ENCODE measurements around the gene ENHO.

ENHO gene

DNA sequence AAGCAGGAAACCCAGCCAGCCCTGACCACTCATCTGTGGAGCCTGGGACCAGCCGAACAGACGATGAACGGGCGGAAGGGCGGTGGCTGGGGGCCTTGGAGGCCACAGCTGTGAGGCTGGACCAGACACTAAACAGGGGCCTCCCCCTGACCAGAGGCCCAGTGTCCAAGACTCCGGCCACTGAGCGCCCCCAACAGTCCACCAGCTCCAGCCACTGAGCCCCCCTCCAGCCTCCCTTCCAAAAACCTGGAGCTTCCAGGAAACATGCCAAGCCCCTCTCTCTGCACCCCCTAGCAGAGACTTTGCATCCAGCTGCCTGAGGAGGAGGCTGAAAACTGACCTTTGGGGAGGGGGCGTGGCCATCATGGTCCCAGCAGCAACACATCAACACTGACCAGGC lies 43.5 kb upstream of the ENHO start:
- no peak overlapping the region for H3K23ac ChIP-seq (ENCODE audit: low read depth, low read length, poor library complexity)
- H3K27me3 ChIP-seq (ENCODE audit: control insufficient read depth in 3 of 3, insufficient read depth in 3 of 3, low read depth in 1 of 3, low read length in 3 of 3), result no peaks in the 10 kb centered on the region
- peaks cover 16 to 50% of the 10 kb centered on the region in 2 donors for H3K4me1 ChIP-seq (ENCODE audit: control insufficient read depth in 2 of 2, insufficient read depth in 1 of 2, low read depth in 1 of 2, low read length in 2 of 2)
- no peak overlapping the region for H2AK5ac ChIP-seq (ENCODE audit: low read depth, low read length)
- H4K8ac ChIP-seq (ENCODE audit: low read depth, low read length), result no peak overlapping the region
- DNase-seq (ENCODE audit: low spot score), result no peak
- H3K18ac ChIP-seq (ENCODE audit: low read length), result peak overlapping the region; percentile 88
- H3K36me3 ChIP-seq (replicated peaks in 1 of 2; ENCODE audit: control insufficient read depth in 2 of 2, insufficient read depth in 2 of 2, low read length in 2 of 2), result peaks cover 31 to 94% of the 10 kb centered on the region in 2 donors
- no peak overlapping the region for H2BK120ac ChIP-seq (ENCODE audit: low read depth, low read length)
- H2BK5ac ChIP-seq (ENCODE audit: low read length), result no peak overlapping the region
- peak overlapping the region; percentile 86 for H3K27ac ChIP-seq (replicated peaks; ENCODE audit: low read length)
- H3K9ac ChIP-seq (ENCODE audit: low read depth, low read length, poor library complexity), result no peak overlapping the region
- no peak overlapping the region for H2BK15ac ChIP-seq (ENCODE audit: low read length)
- H3K4me2 ChIP-seq (ENCODE audit: insufficient read depth, low read length, poor library complexity, severe bottlenecking), result peak overlapping the region; percentile 27
- H2BK12ac ChIP-seq (ENCODE audit: low read length), result peak overlapping the region; percentile 63
- H4K91ac ChIP-seq (ENCODE audit: low read depth, low read length, poor library complexity), result no peak overlapping the region
- H3K4ac ChIP-seq (ENCODE audit: low read length), result no peak overlapping the region
- no CpG with 5 or more reads among the region's 8 CpGs for WGBS, 2 donors (ENCODE audit: extremely low coverage in 2 of 2, insufficient read length in 2 of 2, insufficient replicate concordance in 1 of 2)
- H3K4me3 ChIP-seq (ENCODE audit: low read length in 2 of 2), result no peak overlapping the region
- H3K79me1 ChIP-seq (ENCODE audit: low read depth, low read length), result peaks cover 9% of the 10 kb centered on the region
- peaks cover 5 to 25% of the 10 kb centered on the region in 2 donors for H3K9me3 ChIP-seq (replicated peaks in 1 of 2; ENCODE audit: control insufficient read depth in 2 of 2, insufficient read depth in 1 of 2, low read depth in 1 of 2, low read length in 2 of 2)
- H2AFZ ChIP-seq (ENCODE audit: low read length), result no peak overlapping the region
- H3K14ac ChIP-seq (ENCODE audit: low read length), result no peak overlapping the region

DNA sequence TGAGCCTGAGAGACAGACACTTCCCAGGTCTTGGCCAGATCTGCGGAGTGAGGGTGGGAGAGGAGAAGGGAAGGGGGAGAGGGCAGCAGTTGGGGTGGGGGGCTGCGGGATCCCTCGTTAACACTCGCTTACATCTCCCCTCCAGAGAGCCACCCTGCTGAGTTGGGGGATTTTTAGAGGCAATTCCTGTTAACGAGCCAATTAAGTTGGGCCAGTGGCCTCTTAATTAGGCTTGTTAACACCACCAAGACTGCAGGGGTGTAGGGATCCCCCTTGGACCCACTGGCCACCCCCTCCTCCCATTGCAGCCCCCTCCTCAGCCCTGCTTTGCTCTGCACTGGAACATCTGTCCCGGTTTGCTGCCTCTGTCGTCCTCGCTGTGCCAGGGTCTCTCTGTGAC lies 43.1 kb upstream of the ENHO start:
- no peak overlapping the region for H2BK120ac ChIP-seq (ENCODE audit: low read depth, low read length)
- peak overlapping the region; percentile 88 for H3K18ac ChIP-seq (ENCODE audit: low read length)
- no peaks in the 10 kb centered on the region for H3K27me3 ChIP-seq (ENCODE audit: control insufficient read depth in 3 of 3, insufficient read depth in 3 of 3, low read depth in 1 of 3, low read length in 3 of 3)
- peak overlapping the region; percentile 46 for H3K9ac ChIP-seq (ENCODE audit: low read depth, low read length, poor library complexity)
- no peak overlapping the region for H3K4ac ChIP-seq (ENCODE audit: low read length)
- peak overlapping the region; percentile 44 for H2BK5ac ChIP-seq (ENCODE audit: low read length)
- no peak overlapping the region for H2AFZ ChIP-seq (ENCODE audit: low read length)
- H3K79me1 ChIP-seq (ENCODE audit: low read depth, low read length), result peaks cover 9% of the 10 kb centered on the region
- no peak overlapping the region for H3K23ac ChIP-seq (ENCODE audit: low read depth, low read length, poor library complexity)
- peaks cover 5 to 25% of the 10 kb centered on the region in 2 donors for H3K9me3 ChIP-seq (replicated peaks in 1 of 2; ENCODE audit: control insufficient read depth in 2 of 2, insufficient read depth in 1 of 2, low read depth in 1 of 2, low read length in 2 of 2)
- H3K27ac ChIP-seq (replicated peaks; ENCODE audit: low read length), result peak overlapping the region; percentile 86
- H4K91ac ChIP-seq (ENCODE audit: low read depth, low read length, poor library complexity), result no peak overlapping the region
- H3K14ac ChIP-seq (ENCODE audit: low read length), result no peak overlapping the region
- H3K4me3 ChIP-seq (ENCODE audit: low read length in 2 of 2), result no peak overlapping the region
- peak overlapping the region; percentile 27 for H2BK15ac ChIP-seq (ENCODE audit: low read length)
- no CpG with 5 or more reads among the region's 8 CpGs for WGBS, 2 donors (ENCODE audit: extremely low coverage in 2 of 2, insufficient read length in 2 of 2, insufficient replicate concordance in 1 of 2)
- peaks cover 31 to 94% of the 10 kb centered on the region in 2 donors for H3K36me3 ChIP-seq (replicated peaks in 1 of 2; ENCODE audit: control insufficient read depth in 2 of 2, insufficient read depth in 2 of 2, low read length in 2 of 2)
- no peak overlapping the region for H4K8ac ChIP-seq (ENCODE audit: low read depth, low read length)
- H2AK5ac ChIP-seq (ENCODE audit: low read depth, low read length), result no peak overlapping the region
- DNase-seq (ENCODE audit: low spot score), result no peak
- H3K4me2 ChIP-seq (ENCODE audit: insufficient read depth, low read length, poor library complexity, severe bottlenecking), result peak overlapping the region; percentile 27
- H2BK12ac ChIP-seq (ENCODE audit: low read length), result peak overlapping the region; percentile 63
- peaks cover 15 to 47% of the 10 kb centered on the region in 2 donors for H3K4me1 ChIP-seq (ENCODE audit: control insufficient read depth in 2 of 2, insufficient read depth in 1 of 2, low read depth in 1 of 2, low read length in 2 of 2)

DNA sequence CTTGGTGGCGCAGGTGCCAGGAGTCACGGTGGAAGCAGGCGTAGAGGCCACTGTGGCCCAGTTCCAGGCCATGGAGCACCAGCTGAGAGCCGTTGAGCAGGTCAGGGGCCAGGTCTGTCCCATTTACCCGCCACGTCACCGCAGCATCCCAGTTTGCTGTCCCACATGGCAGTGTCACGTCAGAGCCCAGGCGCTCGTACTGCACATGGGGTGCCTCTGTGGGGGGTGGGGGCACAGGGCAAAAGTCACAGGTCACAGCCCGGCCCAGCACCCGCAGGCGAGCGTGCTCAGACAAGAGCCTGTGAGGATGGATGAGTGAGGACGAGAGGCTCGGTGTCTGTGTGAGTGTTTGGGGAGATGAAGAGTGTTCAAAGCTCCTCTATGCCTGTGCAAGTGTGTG lies 41.8 kb upstream of the ENHO start:
- peak overlapping the region; percentile 78 for H3K18ac ChIP-seq (ENCODE audit: low read length)
- no peaks in the 10 kb centered on the region for H3K27me3 ChIP-seq (ENCODE audit: control insufficient read depth in 3 of 3, insufficient read depth in 3 of 3, low read depth in 1 of 3, low read length in 3 of 3)
- H3K4me2 ChIP-seq (ENCODE audit: insufficient read depth, low read length, poor library complexity, severe bottlenecking), result no peak overlapping the region
- H2BK120ac ChIP-seq (ENCODE audit: low read depth, low read length), result no peak overlapping the region
- no peak overlapping the region for H3K14ac ChIP-seq (ENCODE audit: low read length)
- H2BK5ac ChIP-seq (ENCODE audit: low read length), result no peak overlapping the region
- no peak overlapping the region for H2AFZ ChIP-seq (ENCODE audit: low read length)
- WGBS, 2 donors (ENCODE audit: extremely low coverage in 2 of 2, insufficient read length in 2 of 2, insufficient replicate concordance in 1 of 2), result no CpG with 5 or more reads among the region's 16 CpGs
- peak overlapping the region; percentile 74 for H3K27ac ChIP-seq (replicated peaks; ENCODE audit: low read length)
- H3K4me1 ChIP-seq (ENCODE audit: control insufficient read depth in 2 of 2, insufficient read depth in 1 of 2, low read depth in 1 of 2, low read length in 2 of 2), result peaks cover 22 to 53% of the 10 kb centered on the region in 2 donors
- no peak overlapping the region for H3K9ac ChIP-seq (ENCODE audit: low read depth, low read length, poor library complexity)
- peaks cover 31 to 97% of the 10 kb centered on the region in 2 donors for H3K36me3 ChIP-seq (replicated peaks in 1 of 2; ENCODE audit: control insufficient read depth in 2 of 2, insufficient read depth in 2 of 2, low read length in 2 of 2)
- no peak overlapping the region for H4K8ac ChIP-seq (ENCODE audit: low read depth, low read length)
- H3K79me1 ChIP-seq (ENCODE audit: low read depth, low read length), result peaks cover 9% of the 10 kb centered on the region
- H3K23ac ChIP-seq (ENCODE audit: low read depth, low read length, poor library complexity), result peak overlapping the region; percentile 12
- no peak overlapping the region for H3K4ac ChIP-seq (ENCODE audit: low read length)
- DNase-seq (ENCODE audit: low spot score), result no peak
- peak overlapping the region; percentile 28 for H2AK5ac ChIP-seq (ENCODE audit: low read depth, low read length)
- no peak overlapping the region for H3K4me3 ChIP-seq (ENCODE audit: low read length in 2 of 2)
- peak overlapping the region; percentile 30 for H2BK12ac ChIP-seq (ENCODE audit: low read length)
- H2BK15ac ChIP-seq (ENCODE audit: low read length), result peak overlapping the region; percentile 5
- peaks cover 5 to 25% of the 10 kb centered on the region in 2 donors for H3K9me3 ChIP-seq (replicated peaks in 1 of 2; ENCODE audit: control insufficient read depth in 2 of 2, insufficient read depth in 1 of 2, low read depth in 1 of 2, low read length in 2 of 2)
- no peak overlapping the region for H4K91ac ChIP-seq (ENCODE audit: low read depth, low read length, poor library complexity)

DNA sequence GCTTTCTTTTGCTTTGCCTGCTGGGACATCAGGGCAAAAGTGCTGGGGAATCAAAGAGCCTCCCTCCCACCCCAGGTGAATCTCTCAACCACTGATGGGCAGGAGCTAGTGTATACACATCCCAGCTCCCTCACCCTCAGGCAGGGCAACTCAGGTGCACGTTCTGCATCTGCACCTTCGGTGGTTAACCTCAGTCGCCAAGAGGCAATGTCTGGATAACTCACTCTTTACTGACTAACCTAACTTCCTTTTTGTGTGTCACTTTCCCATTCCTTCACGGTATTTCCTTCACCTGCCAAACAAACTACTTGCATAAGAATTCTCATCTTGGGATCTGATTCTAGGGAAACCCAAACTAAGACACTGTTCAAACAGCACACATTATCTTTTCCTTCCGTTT lies 40.5 kb upstream of the ENHO start:
- Histone ChIP-seq H2BK120ac (ENCODE audit: low read depth, low read length) (no peak overlapping the region), H3K27me3 (ENCODE audit: control insufficient read depth in 3 of 3, insufficient read depth in 3 of 3, low read depth in 1 of 3, low read length in 3 of 3) (no peaks in the 10 kb centered on the region), H3K9ac (ENCODE audit: low read depth, low read length, poor library complexity) (no peak overlapping the region), H3K4ac (ENCODE audit: low read length) (no peak overlapping the region), H3K23ac (ENCODE audit: low read depth, low read length, poor library complexity) (no peak overlapping the region), H3K36me3 (replicated peaks in 1 of 2; ENCODE audit: control insufficient read depth in 2 of 2, insufficient read depth in 2 of 2, low read length in 2 of 2) (peaks cover 32 to 97% of the 10 kb centered on the region in 2 donors), H3K4me1 (ENCODE audit: control insufficient read depth in 2 of 2, insufficient read depth in 1 of 2, low read depth in 1 of 2, low read length in 2 of 2) (peaks cover 28 to 51% of the 10 kb centered on the region in 2 donors), H2AK5ac (ENCODE audit: low read depth, low read length) (no peak overlapping the region), H2BK5ac (ENCODE audit: low read length) (no peak overlapping the region), H2BK12ac (ENCODE audit: low read length) (no peak overlapping the region), H3K79me1 (ENCODE audit: low read depth, low read length) (peaks cover 5% of the 10 kb centered on the region), H3K9me3 (replicated peaks in 1 of 2; ENCODE audit: control insufficient read depth in 2 of 2, insufficient read depth in 1 of 2, low read depth in 1 of 2, low read length in 2 of 2) (peaks cover 3 to 25% of the 10 kb centered on the region in 2 donors), H3K18ac (ENCODE audit: low read length) (no peak overlapping the region), H3K14ac (ENCODE audit: low read length) (no peak overlapping the region), H4K8ac (ENCODE audit: low read depth, low read length) (no peak overlapping the region), H3K4me3 (ENCODE audit: low read length in 2 of 2) (no peak overlapping the region), H4K91ac (ENCODE audit: low read depth, low read length, poor library complexity) (no peak overlapping the region), H3K27ac (replicated peaks; ENCODE audit: low read length) (no peak overlapping the region), H2BK15ac (ENCODE audit: low read length) (no peak overlapping the region), H3K4me2 (ENCODE audit: insufficient read depth, low read length, poor library complexity, severe bottlenecking) (no peak overlapping the region), H2AFZ (ENCODE audit: low read length) (no peak overlapping the region)
- WGBS, 2 donors (ENCODE audit: extremely low coverage in 2 of 2, insufficient read length in 2 of 2, insufficient replicate concordance in 1 of 2), result no CpG with 5 or more reads among the region's 5 CpGs
- DNase-seq (ENCODE audit: low spot score), result no peak
